Stimulated activated memory B cell treated with anti-CD40 and anti-IgM and Interleukin-4, amounts not matched to agents 10 μg/mL and 1 μg/mL and 100 μg/mL, for 72 hours (primary cell): ENCODE measurements around the gene PLXNB3.
A peak's percentile ranks its signal among the peaks of the same experiment; 100 is the strongest.

Experiments used
- ATAC-seq: fragments of 150-1000 bp; cut with Tn5 transposase; 2 replicates; pipeline ENCODE4 v1.10.0; 2021
- H3K27ac Mint-ChIP-seq: one replicate; pipeline ENCODE4 v1.8.0; 2022; ENCODE audit warnings: mild to moderate bottlenecking, mixed read lengths
- H3K27me3 Mint-ChIP-seq: one replicate; pipeline ENCODE4 v1.8.0; 2022; ENCODE audit warnings: mixed read lengths
- H3K36me3 Mint-ChIP-seq: one replicate; pipeline ENCODE4 v1.8.0; 2022; ENCODE audit warnings: mixed read lengths
- H3K4me1 Mint-ChIP-seq: one replicate; pipeline ENCODE4 v1.8.0; 2022; ENCODE audit warnings: mixed read lengths
- H3K4me3 Mint-ChIP-seq: one replicate; pipeline ENCODE4 v1.8.0; 2022; ENCODE audit warnings: mild to moderate bottlenecking, moderate library complexity, mixed read lengths
- H3K9me3 Mint-ChIP-seq: one replicate; pipeline ENCODE4 v1.8.0; 2022; ENCODE audit warnings: mixed read lengths

PLXNB3 gene

GRCh38 chrX:153763989-153764755 lies at the start of gene PLXNB3:
Gene PLXNB3 (plus strand): TSS chrX:153764249. CDS start chrX:153765536, 1,287 bp downstream.
- H3K4me1 Mint-ChIP-seq: peaks cover 24% of the 10 kb centered on the region
- H3K27me3 Mint-ChIP-seq: no peaks in the 10 kb centered on the region
- no peak within 1 kb of the TSS for H3K4me3 Mint-ChIP-seq
- peak within 1 kb of the TSS; percentile 32 for H3K27ac Mint-ChIP-seq
- no peaks in the 10 kb centered on the region for H3K9me3 Mint-ChIP-seq
- peak; percentile 86 for ATAC-seq
- no peaks in the 10 kb centered on the region for H3K36me3 Mint-ChIP-seq

DNA sequence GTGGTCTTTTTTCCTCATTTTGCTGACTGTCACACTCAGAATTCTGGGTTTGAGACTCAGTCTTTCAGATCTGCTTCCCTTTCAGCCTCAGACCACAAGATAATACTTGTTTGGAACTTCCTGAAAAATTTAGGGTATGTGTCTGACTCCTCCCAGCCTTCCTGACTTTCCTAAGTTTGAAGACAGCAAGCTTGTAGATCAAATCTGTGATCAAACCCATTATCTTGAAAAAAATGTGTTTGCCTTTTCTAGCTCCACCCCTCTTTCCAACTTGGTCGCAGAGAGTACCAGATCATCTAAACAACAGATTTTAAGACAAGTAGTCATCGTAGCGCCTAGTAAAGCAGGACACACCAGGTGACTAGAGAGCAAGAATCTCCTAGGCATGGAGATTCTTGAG lies 49.8 kb upstream of the PLXNB3 start:
- Mint-ChIP-seq H3K27me3 (no peaks in the 10 kb centered on the region), H3K9me3 (no peaks in the 10 kb centered on the region), H3K27ac (no peak overlapping the region), H3K36me3 (peaks cover 29% of the 10 kb centered on the region), H3K4me3 (no peak overlapping the region), H3K4me1 (no peaks in the 10 kb centered on the region)
- ATAC-seq: no peak

GRCh38 chrX:153717445-153717844 lies 46.6 kb upstream of the PLXNB3 start:
- ATAC-seq: no peak
- Mint-ChIP-seq H3K4me1 (peaks cover 6% of the 10 kb centered on the region), H3K36me3 (peaks cover 12% of the 10 kb centered on the region), H3K27me3 (no peaks in the 10 kb centered on the region), H3K9me3 (no peaks in the 10 kb centered on the region), H3K4me3 (no peak overlapping the region), H3K27ac (no peak overlapping the region)

DNA sequence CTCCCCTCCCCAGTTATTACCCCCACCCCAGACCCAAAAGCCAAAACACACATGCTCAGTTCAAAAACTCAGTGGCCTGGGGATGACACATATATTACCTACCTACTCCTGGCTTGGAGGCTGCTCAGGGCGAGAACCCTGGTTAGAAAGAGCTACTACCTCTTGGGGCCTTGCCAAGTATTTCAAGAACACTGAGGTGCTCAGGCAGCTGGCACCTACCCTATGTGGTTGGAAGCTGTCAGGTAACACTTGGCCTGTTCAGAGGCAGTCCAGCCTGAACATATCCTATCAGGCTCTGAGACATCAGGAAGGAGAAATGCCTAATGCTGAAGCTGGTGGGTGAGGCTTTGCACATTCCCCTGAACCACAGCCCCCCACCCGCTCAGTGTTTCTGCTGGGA lies 44.8 kb upstream of the PLXNB3 start:
- Mint-ChIP-seq H3K27ac (no peak overlapping the region), H3K9me3 (no peaks in the 10 kb centered on the region), H3K4me1 (peaks cover 15% of the 10 kb centered on the region), H3K27me3 (no peaks in the 10 kb centered on the region), H3K4me3 (no peak overlapping the region), H3K36me3 (peaks cover 6% of the 10 kb centered on the region)
- no peak for ATAC-seq

GRCh38 chrX:153719701-153720100 lies 44.3 kb upstream of the PLXNB3 start:
- Mint-ChIP-seq H3K4me1 (peaks cover 15% of the 10 kb centered on the region), H3K4me3 (no peak overlapping the region), H3K27ac (no peak overlapping the region), H3K27me3 (no peaks in the 10 kb centered on the region), H3K36me3 (peaks cover 6% of the 10 kb centered on the region), H3K9me3 (no peaks in the 10 kb centered on the region)
- ATAC-seq: no peak

GRCh38 chrX:153722704-153723350 lies 41.2 kb upstream of the PLXNB3 start:
- Mint-ChIP-seq H3K27me3 (no peaks in the 10 kb centered on the region), H3K27ac (peak overlapping the region; percentile 86), H3K4me1 (peaks cover 33% of the 10 kb centered on the region), H3K36me3 (peaks cover 6% of the 10 kb centered on the region), H3K4me3 (peak overlapping the region; percentile 91), H3K9me3 (no peaks in the 10 kb centered on the region)
- no peak for ATAC-seq

GRCh38 chrX:153723351-153724251 lies 40.4 kb upstream of the PLXNB3 start:
- Mint-ChIP-seq H3K4me1 (peaks cover 33% of the 10 kb centered on the region), H3K4me3 (peak overlapping the region; percentile 91), H3K9me3 (no peaks in the 10 kb centered on the region), H3K27ac (peak overlapping the region; percentile 86), H3K36me3 (peaks cover 5% of the 10 kb centered on the region), H3K27me3 (no peaks in the 10 kb centered on the region)
- ATAC-seq: peak; percentile 56

DNA sequence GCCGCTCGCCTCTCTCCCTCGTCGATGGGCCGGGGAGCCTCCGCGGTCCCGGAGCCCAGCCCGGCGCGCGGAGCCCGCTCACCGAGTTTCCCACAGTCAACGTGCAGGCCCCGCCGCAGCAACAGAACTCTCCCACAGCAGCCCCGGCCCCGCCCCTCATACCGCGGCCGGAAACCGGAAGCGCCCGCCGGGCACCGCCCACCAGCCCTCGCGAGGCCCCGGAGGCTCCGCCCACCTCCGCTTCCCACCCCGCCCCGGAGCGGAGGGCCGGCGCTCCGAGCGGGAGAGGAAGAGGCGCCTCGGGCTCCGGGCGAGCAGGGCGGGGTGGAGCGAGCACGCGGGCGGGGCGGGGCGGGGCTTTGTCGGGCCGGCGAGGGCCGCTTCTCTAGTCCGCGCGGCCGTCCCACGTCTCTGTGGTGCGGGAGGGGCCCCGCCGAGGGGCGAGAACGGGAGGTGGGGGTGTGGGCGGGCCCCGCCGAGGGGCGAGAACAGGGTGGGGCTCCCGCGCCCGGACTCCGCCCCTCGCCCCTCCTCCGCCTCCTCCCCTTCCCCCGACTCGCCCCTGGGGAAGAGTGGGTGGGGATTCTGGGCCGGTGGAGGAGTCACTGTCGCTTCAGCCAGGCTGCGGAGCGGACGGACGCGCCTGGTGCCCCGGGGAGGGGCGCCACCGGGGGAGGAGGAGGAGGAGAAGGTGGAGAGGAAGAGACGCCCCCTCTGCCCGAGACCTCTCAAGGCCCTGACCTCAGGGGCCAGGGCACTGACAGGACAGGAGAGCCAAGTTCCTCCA lies 39.6 kb upstream of the PLXNB3 start, which contains the start of the genes ABCD1 and BCAP31:
TSS of gene ABCD1 (plus strand) at position 605 of the 787 bp plus-strand sequence. CDS start 411 bp downstream, outside the sequence.
TSS of gene BCAP31 (minus strand) at position 136 of the 787 bp plus-strand sequence. CDS start 1,143 bp downstream, outside the sequence.
- Mint-ChIP-seq H3K27me3 (no peaks in the 10 kb centered on the region), H3K27ac (peak within 1 kb of the TSS; percentile 86), H3K9me3 (no peaks in the 10 kb centered on the region), H3K4me1 (peaks cover 33% of the 10 kb centered on the region), H3K36me3 (no peaks in the 10 kb centered on the region), H3K4me3 (peak within 1 kb of the TSS; percentile 91)
- ATAC-seq: peak; percentile 84

- Mint-ChIP-seq H3K4me3 (peak overlapping the region; percentile 72), H3K36me3 (no peaks in the 10 kb centered on the region), H3K27me3 (no peaks in the 10 kb centered on the region), H3K4me1 (peaks cover 33% of the 10 kb centered on the region), H3K27ac (peak overlapping the region; percentile 86), H3K9me3 (no peaks in the 10 kb centered on the region)
- no peak for ATAC-seq
These were observed 38.8 kb upstream of the PLXNB3 start for GRCh38 chrX:153725039-153725831.

GRCh38 chrX:153725832-153726285 lies 38.2 kb upstream of the PLXNB3 start:
- peaks cover 4% of the 10 kb centered on the region for H3K36me3 Mint-ChIP-seq
- ATAC-seq: no peak
- H3K4me1 Mint-ChIP-seq: peaks cover 33% of the 10 kb centered on the region
- H3K27ac Mint-ChIP-seq: no peak overlapping the region
- H3K4me3 Mint-ChIP-seq: peak overlapping the region; percentile 45
- no peaks in the 10 kb centered on the region for H3K27me3 Mint-ChIP-seq
- H3K9me3 Mint-ChIP-seq: no peaks in the 10 kb centered on the region

DNA sequence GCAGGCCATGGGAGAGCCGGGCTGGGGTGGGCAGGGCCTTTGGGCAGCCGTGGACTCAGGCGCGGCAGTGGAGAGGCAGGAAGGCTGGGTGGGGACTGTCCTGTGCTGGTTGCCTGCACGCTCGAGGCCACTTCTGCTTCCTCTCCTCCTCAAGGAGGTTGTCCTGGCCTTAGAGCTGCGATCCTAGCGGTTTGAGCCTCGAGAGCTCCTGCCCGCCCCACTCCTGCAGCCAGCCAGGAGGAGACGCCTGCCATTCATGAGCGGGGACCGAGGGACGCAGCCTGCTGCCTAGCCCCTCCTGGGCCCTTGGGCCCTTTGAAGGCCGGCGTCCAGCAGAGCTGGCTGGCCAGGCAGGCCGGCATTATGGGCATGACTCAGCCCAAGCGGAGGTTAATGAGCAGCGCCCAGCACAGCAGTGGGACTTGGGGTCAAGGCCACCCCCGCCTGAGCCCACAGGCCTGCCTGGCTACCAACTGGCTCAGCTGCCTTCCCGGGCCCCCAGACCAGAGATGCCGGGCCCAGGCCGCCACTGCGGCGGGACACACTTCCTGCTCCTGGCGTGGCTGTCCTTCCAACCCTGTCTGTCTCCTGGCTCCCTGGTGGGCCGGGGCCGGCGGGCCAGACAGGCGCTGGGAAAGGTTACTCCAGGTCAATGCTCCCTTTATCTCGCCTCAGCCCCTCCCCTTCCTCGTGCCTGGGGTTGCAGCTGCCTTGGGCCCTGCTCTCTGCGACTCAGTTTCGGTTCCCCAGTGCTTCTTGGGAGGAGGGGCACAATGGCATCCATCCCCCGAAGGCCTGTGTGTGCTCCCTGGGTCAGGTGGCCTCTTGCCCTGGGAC lies 37.5 kb upstream of the PLXNB3 start:
- H3K27me3 Mint-ChIP-seq: no peaks in the 10 kb centered on the region
- H3K27ac Mint-ChIP-seq: peak overlapping the region; percentile 78
- peak; percentile 73 for ATAC-seq
- H3K36me3 Mint-ChIP-seq: peaks cover 11% of the 10 kb centered on the region
- H3K4me3 Mint-ChIP-seq: peak overlapping the region; percentile 64
- peaks cover 36% of the 10 kb centered on the region for H3K4me1 Mint-ChIP-seq
- no peaks in the 10 kb centered on the region for H3K9me3 Mint-ChIP-seq

DNA sequence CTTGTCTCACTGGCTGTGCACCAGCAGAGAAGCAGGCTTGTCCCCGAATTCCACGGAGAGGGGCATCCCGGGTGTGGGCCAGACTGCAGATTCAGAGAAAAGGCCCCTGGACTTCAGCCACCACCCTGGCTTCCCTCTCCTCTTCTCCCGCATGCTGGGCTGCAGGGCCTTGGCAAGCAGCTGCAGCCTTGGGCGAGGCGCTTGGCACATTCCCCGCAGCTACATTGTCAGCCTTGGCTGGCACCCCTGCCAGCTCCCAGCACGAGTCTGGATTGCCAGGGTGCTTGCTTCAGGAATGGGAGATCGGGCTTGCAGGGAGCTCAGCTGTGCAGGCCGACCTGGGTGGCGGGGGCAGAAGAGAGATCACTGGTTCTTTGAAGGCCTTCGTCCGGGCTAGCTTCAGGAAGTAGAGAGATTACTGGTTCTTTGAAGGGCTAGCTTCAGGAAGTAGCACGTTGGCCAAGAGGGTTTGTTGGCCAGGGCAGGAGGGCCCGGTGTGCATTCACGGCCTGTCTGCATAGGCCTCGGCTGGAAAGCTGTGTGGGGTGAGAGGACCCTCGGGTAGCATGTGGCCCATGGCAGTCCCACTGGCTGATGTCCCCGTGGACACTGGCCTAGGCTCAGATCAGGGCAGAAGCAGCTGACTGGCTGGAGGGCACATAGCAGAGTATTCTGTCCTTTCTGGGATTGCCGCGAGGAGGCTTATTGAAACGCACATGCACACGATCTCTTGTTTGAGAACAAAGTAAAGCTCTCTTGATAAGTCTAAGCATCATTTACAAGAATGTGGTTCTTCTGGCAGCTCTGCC lies 36.7 kb upstream of the PLXNB3 start:
- Mint-ChIP-seq H3K4me1 (peaks cover 34% of the 10 kb centered on the region), H3K4me3 (peak overlapping the region; percentile 64), H3K9me3 (no peaks in the 10 kb centered on the region), H3K36me3 (peaks cover 18% of the 10 kb centered on the region), H3K27me3 (no peaks in the 10 kb centered on the region), H3K27ac (peak overlapping the region; percentile 78)
- ATAC-seq: no peak
